Activated CD4-positive, CD25-positive, alpha-beta regulatory T cell (primary cell): ENCODE measurements around the gene CARD10.
"Not testable (repeated sequence)": the region's sequence is repeated elsewhere in the genome, so short reads cannot be mapped to it uniquely, and the experiment has no call there.

ENCODE experiments used
- DNase-seq, 4 experiments: peaks; one replicate each; lab custom pipeline; 2025; lab: John Stamatoyannopoulos, UW

The CARD10 gene

GRCh38 chr22:37527081-37527752 lies 8.0 kb upstream of the CARD10 start:
- not testable (repeated sequence) for DNase-seq

GRCh38 chr22:37526376-37526775 lies 7.2 kb upstream of the CARD10 start:
- no peak for DNase-seq

GRCh38 chr22:37525746-37526350 lies 6.6 kb upstream of the CARD10 start:
- DNase-seq: no peak

- DNase-seq: no peak
Observed at GRCh38 chr22:37525073-37525745, 6.0 kb upstream of the CARD10 start.

- DNase-seq: no peak
Observed at GRCh38 chr22:37522482-37522881, 3.3 kb upstream of the CARD10 start.

GRCh38 chr22:37521236-37521739 lies 2.1 kb upstream of the CARD10 start:
- DNase-seq: no peak

- DNase-seq: no peak
Observed at GRCh38 chr22:37520776-37521191, 1.6 kb upstream of the CARD10 start.

GRCh38 chr22:37518509-37519267 lies 527 bp downstream of the CARD10 start:
- no peak for DNase-seq

GRCh38 chr22:37517826-37518450 lies 1.3 kb downstream of the CARD10 start:
- DNase-seq: no peak

GRCh38 chr22:37516456-37516855 lies 2.8 kb downstream of the CARD10 start:
- no peak for DNase-seq

- DNase-seq: no peak
Observed at GRCh38 chr22:37515901-37516300, 3.3 kb downstream of the CARD10 start.

GRCh38 chr22:37514526-37515051 lies 4.6 kb downstream of the CARD10 start:
- no peak for DNase-seq

GRCh38 chr22:37511395-37512104 lies 7.7 kb downstream of the CARD10 start:
- DNase-seq: no peak

GRCh38 chr22:37510091-37510490 lies 9.1 kb downstream of the CARD10 start:
- DNase-seq: no peak

- DNase-seq: no peak
Observed at GRCh38 chr22:37509059-37509860, 10.0 kb downstream of the CARD10 start.

GRCh38 chr22:37508431-37508992 lies 10.7 kb downstream of the CARD10 start:
- DNase-seq: no peak

GRCh38 chr22:37507731-37508130 lies 11.5 kb downstream of the CARD10 start:
- DNase-seq: no peak

GRCh38 chr22:37505989-37506388 lies 13.2 kb downstream of the CARD10 start:
- no peak for DNase-seq

- no peak for DNase-seq
Observed at GRCh38 chr22:37505565-37505964, 13.7 kb downstream of the CARD10 start.

GRCh38 chr22:37504964-37505363 lies 14.3 kb downstream of the CARD10 start:
- DNase-seq: no peak
